Measurements from ENCODE around the gene GRB10. TPM values are rescaled to one million over a fixed set of nuclear protein-coding genes. Genes with fewer than 3 reads are reported as not detected.

GRB10 gene
- total and polyA plus RNA-seq, 2 of the 8 experiments (the other 6 are each of a cell fraction or from before 2014, with no cell fraction given) = 35.7 to 97.0 TPM

DNA sequence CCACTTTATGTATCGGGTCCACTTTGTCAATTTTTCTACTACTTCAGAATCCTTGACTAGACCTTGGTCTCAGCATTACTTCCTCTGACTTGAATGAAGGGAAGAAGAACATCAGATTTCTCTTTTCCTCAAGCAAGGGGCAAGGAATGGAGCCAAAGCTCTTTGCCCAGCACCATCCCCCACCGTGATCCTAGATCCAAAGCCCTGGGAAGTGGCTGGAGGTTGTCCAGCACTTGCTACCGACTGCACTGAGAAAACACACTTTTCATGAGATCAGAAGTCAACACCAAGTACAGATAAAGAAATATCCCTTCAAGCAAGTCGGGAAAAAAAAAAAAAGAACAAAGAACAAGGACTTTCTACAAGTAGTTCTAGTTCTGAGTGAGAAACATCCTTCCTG, 115.4 kb downstream of the GRB10 start:
- H3K4me2 ChIP-seq (ENCODE audit: insufficient read depth in 1 of 2, low read depth in 2 of 2, low read length in 2 of 2) = no peak overlapping the region
- ChIA-PET CTCF (ENCODE audit: partially characterized antibody) (interaction anchor here (1.0 to 2.1 kb wide), 4 partner anchors 13 to 333 kb away, joined by 3 to 6 read pairs (median 4); no protein-coding TSS in a partner anchor), POLR2A (ENCODE audit: partially characterized antibody) (no interaction called here)
- H3K23me2 ChIP-seq (ENCODE audit: low read depth, low read length) = no peaks in the 10 kb centered on the region
- no peak for DNase-seq (ENCODE audit: low read depth in 1 of 2, low spot score in 2 of 2)
- no peaks in the 10 kb centered on the region for H3K27me3 ChIP-seq (replicated peaks in 1 of 4; ENCODE audit: control insufficient read depth in 3 of 4, extremely low read depth in 1 of 4, insufficient read depth in 3 of 4, low read length in 3 of 4)
- H3K9ac ChIP-seq (replicated peaks in 1 of 4; ENCODE audit: extremely low read depth in 1 of 4, low read depth in 3 of 4, low read length in 3 of 4) = no peak overlapping the region
- H4K91ac ChIP-seq (replicated peaks; ENCODE audit: insufficient read length, low read length) = no peak overlapping the region
- H4K8ac ChIP-seq (ENCODE audit: extremely low read depth, insufficient read depth, low read length) = no peak overlapping the region
- H3K4ac ChIP-seq (replicated peaks; ENCODE audit: insufficient read length, low read depth, low read length) = no peak overlapping the region
- no peak overlapping the region for H2BK12ac ChIP-seq (ENCODE audit: low read depth, low read length)
- H3K4me3 ChIP-seq (ENCODE audit: extremely low read depth in 1 of 4, insufficient read depth in 2 of 4, low read depth in 3 of 4, low read length in 4 of 4) = no peak overlapping the region
- H3K4me1 ChIP-seq (replicated peaks in 1 of 4; ENCODE audit: control insufficient read depth in 3 of 4, insufficient read depth in 4 of 4, low read length in 3 of 4) = no peaks in the 10 kb centered on the region
- peaks cover 0 to 24% of the 10 kb centered on the region in 2 experiments; a peak in 2 of 4 replicates for H3K79me2 ChIP-seq (ENCODE audit: control insufficient read depth in 1 of 2, insufficient read depth in 2 of 2, low read length in 2 of 2)
- H3K23ac ChIP-seq (ENCODE audit: insufficient read length) = no peak overlapping the region
- H3K79me1 ChIP-seq (ENCODE audit: low read depth, low read length) = peaks cover 19% of the 10 kb centered on the region
- H3K14ac ChIP-seq (ENCODE audit: insufficient read length) = no peak overlapping the region
- H3K56ac ChIP-seq (replicated peaks; ENCODE audit: insufficient read length, low read depth, low read length) = no peak overlapping the region
- H3K36me3 ChIP-seq (ENCODE audit: control insufficient read depth in 2 of 4, insufficient read depth in 4 of 4, low read length in 3 of 4) = peaks cover 0 to 16% (median 6%) of the 10 kb centered on the region in 4 experiments; a peak in 5 of 8 replicates
- no peak overlapping the region for H2BK20ac ChIP-seq (ENCODE audit: low read length)
- FAIRE-seq = no peak
- WGBS, 2 experiments (ENCODE audit: extremely low coverage in 1 of 2, insufficient coverage in 1 of 2, insufficient read length in 1 of 2, insufficient replicate concordance in 2 of 2, low coverage in 1 of 2, low lambda C conversion rate in 2 of 2, missing lambda C conversion rate in 1 of 2) = 90% methylated on average over 3 of the region's 4 CpGs; no CpG with 5 or more reads in 1 of the 2 experiments
- no peak overlapping the region for H4K5ac ChIP-seq (ENCODE audit: insufficient read length, low read depth, low read length)
- no peak overlapping the region for H2AK5ac ChIP-seq (ENCODE audit: low read depth, low read length)
- H4K20me1 ChIP-seq (replicated peaks in 1 of 2; ENCODE audit: control insufficient read depth in 1 of 2, insufficient read depth in 2 of 2, low read length in 2 of 2) = peaks cover 5 to 8% of the 10 kb centered on the region in 2 experiments
- no peak overlapping the region for H3K27ac ChIP-seq (ENCODE audit: low read depth, low read length)
- no peaks in the 10 kb centered on the region for H3K9me3 ChIP-seq (ENCODE audit: insufficient read depth in 2 of 2, low read depth in 1 of 2, low read length in 1 of 2)
- no peak overlapping the region for H2AFZ ChIP-seq (ENCODE audit: low read length)
- no peak overlapping the region for H3K18ac ChIP-seq (ENCODE audit: extremely low read depth, low read length)
- no peak overlapping the region for H2BK15ac ChIP-seq (ENCODE audit: low read length)
- H2BK120ac ChIP-seq (replicated peaks; ENCODE audit: low read depth, low read length) = no peak overlapping the region
- no peak overlapping the region for H2BK5ac ChIP-seq (ENCODE audit: low read depth, low read length)
- TF ChIP-seq, protein P1, sequence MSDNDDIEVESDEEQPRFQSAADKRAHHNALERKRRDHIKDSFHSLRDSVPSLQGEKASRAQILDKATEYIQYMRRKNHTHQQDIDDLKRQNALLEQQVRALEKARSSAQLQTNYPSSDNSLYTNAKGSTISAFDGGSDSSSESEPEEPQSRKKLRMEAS (IDR thresholded peaks at IDR 0.05) = no peak
- TF ChIP-seq KDM1A (IDR thresholded peaks at IDR 0.05; ENCODE audit: borderline replicate concordance, low read length) (no peak), SAP30 (IDR thresholded peaks at IDR 0.05; ENCODE audit: insufficient read depth, insufficient replicate concordance, low read length) (no peak), TBP (IDR thresholded peaks at IDR 0.05; ENCODE audit: low read depth, low read length) (no peak), BACH1 (IDR thresholded peaks at IDR 0.05; ENCODE audit: low read length) (no peak), SIX5 (IDR thresholded peaks at IDR 0.05; ENCODE audit: low read depth, low read length) (no peak), TAF7 (optimal IDR thresholded peaks at IDR 0.05; ENCODE audit: borderline replicate concordance, low read depth, low read length) (no peak), JUND (IDR thresholded peaks at IDR 0.05; ENCODE audit: low read length) (no peak), GTF2F1 (IDR thresholded peaks at IDR 0.05; ENCODE audit: borderline replicate concordance, low read depth, low read length) (no peak), CHD1 (IDR thresholded peaks at IDR 0.05; ENCODE audit: low read depth, low read length) (no peak), CBX8 (IDR thresholded peaks at IDR 0.05; ENCODE audit: borderline replicate concordance, low read depth, low read length) (no peak), BRCA1 (IDR thresholded peaks at IDR 0.05; ENCODE audit: low read depth, low read length) (no peak), FOSL1 (IDR thresholded peaks at IDR 0.05; ENCODE audit: insufficient read depth, low read depth, low read length) (no peak), ZNF274 (IDR thresholded peaks at IDR 0.05; ENCODE audit: borderline replicate concordance, extremely low read depth, low read length) (no peak), POLR2A (IDR thresholded peaks at IDR 0.05; ENCODE audit: control extremely low read depth in 1 of 2, low read depth in 2 of 2, low read length in 2 of 2) (no peak)

Data from H1 (cell line).